HCT116 (cell line): ENCODE data around the gene HECW1. TPM values are rescaled to one million over a fixed set of nuclear protein-coding genes. Genes with fewer than 3 reads are reported as not detected.
A peak's percentile ranks its signal among the peaks of the same experiment; 100 is the strongest.

Source experiments
- ATAC-seq: fragments of 200-7000 bp; cut with Tn5 transposase; 2 replicates; pipeline ENCODE4 v1.9.1; 2020; ENCODE audit warnings: mild to moderate bottlenecking, moderate library complexity
- Bru-seq: library from RNA; stranded (reverse); fragments of 400-500 nt; gene quantifications from one replicate; lab custom pipeline; 2021; lab: Mats Ljungman, UMichigan
- BruChase-seq, 2 experiments: library from RNA; stranded (reverse); fragments of 400-500 nt; gene quantifications; one replicate each; lab custom pipeline; 2021; lab: Mats Ljungman, UMichigan
- BruUV-seq: library from RNA; stranded (reverse); fragments of 400-500 nt; replicated peaks from 2 replicates; lab custom pipeline; 2021; lab: Mats Ljungman, UMichigan
- CTCF ChIA-PET: fragments of 300-600 bp; sonication (Branson Sonifier 250); formaldehyde crosslinking; loops from one replicate; lab custom pipeline; 2021; ENCODE audit warnings: antibody characterized with exemption; lab: Charles Lee
- POLR2A ChIA-PET: fragments of 300-600, 350-600 bp; sonication (Branson Sonifier 250); formaldehyde crosslinking; loops from one replicate; lab custom pipeline; 2021; ENCODE audit warnings: antibody characterized with exemption; lab: Charles Lee
- RAD21 ChIA-PET, 2 experiments: fragments of 300-600 bp; sonication (Branson Sonifier 250); formaldehyde crosslinking; loops; one replicate each; lab custom pipeline; 2023; ENCODE audit warnings: low total read pairs in 2 of 2; ENCODE audit not compliant: uncharacterized antibody in 2 of 2, unreplicated experiment in 2 of 2, low non-redundant PET in 1 of 2; lab: Charles Lee
- DNase-seq: peaks from one replicate; pipeline ENCODE4 v3.0.0-alpha.2; 2010; ENCODE audit warnings: low read depth, low spot score
- H2AFZ ChIP-seq: fragments of 200-600 bp; shearing (Covaris generic), sonication (generic); 2 replicates; pipeline ENCODE4 v1.6.1; 2017; ENCODE audit warnings: low read depth, mixed run types, mixed read lengths, antibody characterized with exemption, low read length; ENCODE audit not compliant: poor library complexity, severe bottlenecking
- H3K27ac ChIP-seq: 2 replicates; pipeline ENCODE4 v1.5.1; 2012; ENCODE audit warnings: low read depth, low read length
- H3K27me3 ChIP-seq: fragments of 200-600 bp; sonication (generic); 2 replicates; pipeline ENCODE4 v1.6.1; 2016; ENCODE audit warnings: mixed run types, low read length, mixed read lengths; ENCODE audit not compliant: insufficient read depth
- H3K36me3 ChIP-seq, 2 experiments: fragments of 200-500 bp in 1 of 2; fragments of 200-600 bp in 1 of 2; sonication (Bioruptor generic) in 1 of 2; sonication (generic) in 1 of 2; 2 replicates each; pipeline versions ENCODE4 v1.5.1 to v1.6.1; 2014 to 2016; ENCODE audit warnings: low read length in 2 of 2, inconsistent platforms in 1 of 2, mixed read lengths in 1 of 2, mixed run types in 1 of 2; ENCODE audit not compliant: insufficient read depth in 2 of 2, control insufficient read depth in 1 of 2
- H3K4me1 ChIP-seq, 2 experiments: fragments of 200-600 bp in 1 of 2; sonication (generic) in 1 of 2; 2 replicates each; pipeline versions ENCODE4 v1.5.1 to v1.6.1; 2012 to 2017; ENCODE audit warnings: low read length in 2 of 2, inconsistent platforms in 1 of 2, mild to moderate bottlenecking in 1 of 2, mixed read lengths in 1 of 2, mixed run types in 1 of 2, moderate library complexity in 1 of 2; ENCODE audit not compliant: insufficient read depth in 2 of 2, control insufficient read depth in 1 of 2
- H3K4me2 ChIP-seq: fragments of 200-600 bp; sonication (generic); 2 replicates; pipeline ENCODE4 v1.6.1; 2017; ENCODE audit warnings: mixed run types, low read length, mixed read lengths
- H3K4me3 ChIP-seq, 2 experiments: fragments of 200-600 bp in 1 of 2; sonication (generic) in 1 of 2; replicated peaks in 1 of 2; 2 replicates each; pipeline ENCODE4 v1.5.1; 2011 to 2016; ENCODE audit warnings: low read length in 2 of 2, control low read depth in 1 of 2, low read depth in 1 of 2, mild to moderate bottlenecking in 1 of 2, mixed read lengths in 1 of 2, mixed run types in 1 of 2
- H3K79me2 ChIP-seq: fragments of 200-600 bp; sonication (generic); 2 replicates; pipeline ENCODE4 v1.6.1; 2017; ENCODE audit warnings: mild to moderate bottlenecking, mixed run types, low read length, moderate library complexity, mixed read lengths; ENCODE audit not compliant: insufficient read depth
- H3K9ac ChIP-seq: fragments of 200-600 bp; sonication (generic); 2 replicates; pipeline ENCODE4 v1.6.1; 2016; ENCODE audit warnings: low read length, mixed read lengths
- H3K9me2 ChIP-seq: fragments of 200-600 bp; sonication (generic), shearing (Covaris generic); 2 replicates; pipeline ENCODE4 v1.6.1; 2017; ENCODE audit warnings: mixed run types, mild to moderate bottlenecking, moderate library complexity; ENCODE audit not compliant: insufficient read depth
- H3K9me3 ChIP-seq, 2 experiments: fragments of 200-500 bp in 1 of 2; fragments of 200-600 bp in 1 of 2; sonication (Bioruptor generic) in 1 of 2; sonication (generic) in 1 of 2; 2 replicates each; pipeline ENCODE4 v1.6.1; 2014 to 2017; ENCODE audit warnings: low read length in 2 of 2, mixed read lengths in 2 of 2, inconsistent platforms in 1 of 2, low read depth in 1 of 2, mild to moderate bottlenecking in 1 of 2, mixed run types in 1 of 2, moderate library complexity in 1 of 2; ENCODE audit not compliant: control insufficient read depth in 1 of 2, insufficient read depth in 1 of 2
- H4K20me1 ChIP-seq: fragments of 200-600 bp; sonication (generic), shearing (Covaris generic); 2 replicates; pipeline ENCODE4 v1.6.1; 2017; ENCODE audit warnings: mixed run types, mild to moderate bottlenecking, moderate library complexity; ENCODE audit not compliant: insufficient read depth
- ATF3 ChIP-seq: IDR thresholded peaks from 2 replicates; pipeline ENCODE4 v1.6.1; 2012
- CEBPB ChIP-seq: IDR thresholded peaks from 2 replicates; pipeline ENCODE4 v1.6.1; 2012; ENCODE audit warnings: low read depth
- ELF1 ChIP-seq: IDR thresholded peaks from 2 replicates; pipeline ENCODE4 v1.6.1; 2012; ENCODE audit warnings: low read depth, borderline replicate concordance
- FOSL1 ChIP-seq: IDR thresholded peaks from 2 replicates; pipeline ENCODE4 v1.6.1; 2012; ENCODE audit warnings: low read depth
- MAX ChIP-seq: IDR thresholded peaks from 2 replicates; pipeline ENCODE4 v1.6.1; 2012
- POLR2A ChIP-seq: IDR thresholded peaks from 2 replicates; pipeline ENCODE4 v1.7.0; 2011; ENCODE audit warnings: borderline replicate concordance; ENCODE audit not compliant: insufficient read depth, insufficient read length; ENCODE audit errors: extremely low read depth
- RAD21 ChIP-seq: IDR thresholded peaks from 2 replicates; pipeline ENCODE4 v1.6.1; 2012; ENCODE audit warnings: low read depth, mild to moderate bottlenecking
- SIN3A ChIP-seq: IDR thresholded peaks from 2 replicates; pipeline ENCODE4 v1.6.1; 2012; ENCODE audit warnings: low read depth
- SP1 ChIP-seq: IDR thresholded peaks from 2 replicates; pipeline ENCODE4 v1.6.1; 2012; ENCODE audit warnings: low read depth
- SRF ChIP-seq: IDR thresholded peaks from 2 replicates; pipeline ENCODE4 v1.6.1; 2012; ENCODE audit warnings: low read depth
- TCF7L2 ChIP-seq: IDR thresholded peaks from 2 replicates; pipeline ENCODE4 v1.7.0; 2011; ENCODE audit warnings: borderline replicate concordance, inconsistent platforms; ENCODE audit not compliant: insufficient read depth, insufficient read length; ENCODE audit errors: extremely low read depth
- YY1 ChIP-seq: IDR thresholded peaks from 2 replicates; pipeline ENCODE4 v1.6.1; 2011; ENCODE audit warnings: low read length, low read depth, moderate library complexity, mild to moderate bottlenecking; ENCODE audit not compliant: insufficient replicate concordance; ENCODE audit errors: extremely low read depth
- ZFX ChIP-seq: fragments of 450-650 bp; IDR thresholded peaks from 2 replicates; pipeline ENCODE4 v1.6.1; 2017
- ZNF274 ChIP-seq: fragments of 200-500 bp; sonication (Bioruptor generic); IDR thresholded peaks from 2 replicates; pipeline ENCODE4 v1.6.1; 2014; ENCODE audit warnings: mild to moderate bottlenecking, low read depth, low read length, inconsistent platforms
- intact Hi-C: fragments of 100-400 bp; cut with micrococcal nuclease; formaldehyde crosslinking; loops from 2 replicates; pipeline ENCODE4 v1.10.0; 2022
- long read RNA-seq: library from polyadenylated mRNA; unstranded; transcript quantifications from one replicate; pipeline ENCODE4 v2.0.0, GENCODE V29; 2021; ENCODE audit not compliant: unreplicated experiment
- polyA plus RNA-seq: library from polyadenylated mRNA; unstranded; fragments of >200 nt; gene quantifications from 2 replicates; pipeline ENCODE4 v1.2.1, GENCODE V29; 2012; ENCODE audit warnings: missing spikeins
- total RNA-seq: library from RNA; stranded (reverse); gene quantifications from one replicate; pipeline ENCODE4 v1.2.1, GENCODE V29; 2021; ENCODE audit not compliant: unreplicated experiment

Gene HECW1
- 5.6 TPM for total RNA-seq
- 2.8 and 3.1 TPM in 2 replicates for polyA plus RNA-seq
- Bru-seq, nascent RNA, result percentile 43 among the genes with signal in this experiment
- BruChase-seq, experiment 1, labeled RNA remaining after a 6-hour chase, result percentile 29 among the genes with signal in this experiment
- percentile 42 among the genes with signal in this experiment for BruChase-seq, experiment 2, labeled RNA remaining after a 2-hour chase
- long read RNA-seq, partial matches to known transcripts, result 2 of 7 reads
- long read RNA-seq, other reads (novel, unspliced or antisense), result 5 of 7 reads

DNA sequence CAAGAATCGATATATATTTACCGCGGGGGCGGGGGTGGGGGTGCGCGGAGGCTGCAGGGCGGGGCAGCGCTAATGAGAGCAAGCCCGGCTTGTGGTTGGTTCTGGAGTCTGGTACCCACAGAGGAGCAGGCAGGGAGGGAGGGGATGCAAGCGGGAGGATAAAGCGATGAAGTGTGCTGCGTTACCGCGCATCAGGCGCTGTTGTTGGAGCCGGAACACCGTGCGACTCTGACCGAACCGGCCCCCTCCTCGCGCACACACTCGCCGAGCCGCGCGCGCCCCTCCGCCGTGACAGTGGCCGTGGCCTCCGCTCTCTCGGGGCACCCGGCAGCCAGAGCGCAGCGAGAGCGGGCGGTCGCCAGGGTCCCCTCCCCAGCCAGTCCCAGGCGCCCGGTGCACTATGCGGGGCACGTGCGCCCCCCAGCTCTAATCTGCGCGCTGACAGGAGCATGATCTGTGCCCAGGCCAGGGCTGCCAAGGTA is at the start of gene HECW1:
HECW1 (plus strand) TSS at position 189 of the 482 bp plus-strand sequence. CDS start 131,259 bp downstream, outside the sequence.
- Histone ChIP-seq H3K4me2 (no peak within 1 kb of the TSS), H3K79me2 (no peaks in the 10 kb centered on the region), H3K36me3 (no peaks in the 10 kb centered on the region), H3K4me1 (no peaks in the 10 kb centered on the region), H3K27ac (no peak within 1 kb of the TSS)
- DNase-seq (no peak), ATAC-seq (no peak)
- RAD21 ChIA-PET, result no interaction called here
- POLR2A ChIA-PET, result no interaction called here
- BruUV-seq, result no TSS peak
- no peak for TF ChIP-seq SIN3A
- TF ChIP-seq CEBPB, result no peak
- TF ChIP-seq SRF, result no peak
- TF ChIP-seq SP1, result no peak
- no peak for TF ChIP-seq MAX
- TF ChIP-seq FOSL1, result no peak
- no peak for TF ChIP-seq ZFX
- no peak for TF ChIP-seq POLR2A
- no peak for TF ChIP-seq YY1
- no peak for TF ChIP-seq ATF3
- TF ChIP-seq ZNF274, result no peak
- TF ChIP-seq ELF1, result no peak
- no peak for TF ChIP-seq RAD21
- no peak for TF ChIP-seq TCF7L2
- TF ChIP-seq, all 23 proteins: peak for 0
- no peak within 1 kb of the TSS for H2AFZ ChIP-seq
- CTCF ChIA-PET, result no interaction called here
- H4K20me1 ChIP-seq, result no peaks in the 10 kb centered on the region
- H3K27me3 ChIP-seq, result no peaks in the 10 kb centered on the region
- H3K9ac ChIP-seq, result no peak within 1 kb of the TSS
- no peaks in the 10 kb centered on the region for H3K9me3 ChIP-seq
- no peak within 1 kb of the TSS for H3K4me3 ChIP-seq
- intact Hi-C loops, result no loop called here
- H3K9me2 ChIP-seq, result no peaks in the 10 kb centered on the region
